Posterior cingulate gyrus (tissue), 11 donors: ENCODE data around the gene GSAP.
"Not testable (repeated sequence)": the region's sequence is repeated elsewhere in the genome, so short reads cannot be mapped to it uniquely, and the experiment has no call there.

ENCODE experiments used
- DNase-seq, 10 donors: peaks; one replicate each; pipeline versions ENCODE4 v3.0.0 to v3.0.0-alpha.2; 2020 to 2021; ENCODE audit warnings: mixed read lengths in 3 of 10
- intact Hi-C: fragments of 100-400 bp; cut with DNase I; formaldehyde crosslinking; loops from one replicate; pipeline ENCODE4 v1.15.1; 2023

GSAP gene

DNA sequence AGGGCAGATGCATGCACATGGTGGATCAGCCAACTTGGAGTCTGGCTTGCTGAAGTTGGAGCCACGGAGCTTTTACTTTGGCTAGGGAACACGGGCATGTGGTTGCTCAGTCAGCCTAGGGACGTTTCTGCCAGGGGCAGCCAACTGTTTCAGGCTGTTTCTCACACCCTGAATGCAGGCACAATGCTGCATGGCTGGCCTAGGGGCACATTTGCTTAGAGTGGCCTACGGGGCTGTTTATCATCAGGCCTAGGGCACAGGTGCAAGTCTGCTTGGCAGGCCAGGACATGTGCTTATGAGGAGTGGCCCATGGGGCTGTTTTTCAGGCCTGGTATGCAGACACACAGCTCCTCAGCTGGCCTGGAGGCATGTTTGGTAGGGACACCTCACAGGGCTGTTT, 107.4 kb downstream of the GSAP start:
- DNase-seq: no peak

DNA sequence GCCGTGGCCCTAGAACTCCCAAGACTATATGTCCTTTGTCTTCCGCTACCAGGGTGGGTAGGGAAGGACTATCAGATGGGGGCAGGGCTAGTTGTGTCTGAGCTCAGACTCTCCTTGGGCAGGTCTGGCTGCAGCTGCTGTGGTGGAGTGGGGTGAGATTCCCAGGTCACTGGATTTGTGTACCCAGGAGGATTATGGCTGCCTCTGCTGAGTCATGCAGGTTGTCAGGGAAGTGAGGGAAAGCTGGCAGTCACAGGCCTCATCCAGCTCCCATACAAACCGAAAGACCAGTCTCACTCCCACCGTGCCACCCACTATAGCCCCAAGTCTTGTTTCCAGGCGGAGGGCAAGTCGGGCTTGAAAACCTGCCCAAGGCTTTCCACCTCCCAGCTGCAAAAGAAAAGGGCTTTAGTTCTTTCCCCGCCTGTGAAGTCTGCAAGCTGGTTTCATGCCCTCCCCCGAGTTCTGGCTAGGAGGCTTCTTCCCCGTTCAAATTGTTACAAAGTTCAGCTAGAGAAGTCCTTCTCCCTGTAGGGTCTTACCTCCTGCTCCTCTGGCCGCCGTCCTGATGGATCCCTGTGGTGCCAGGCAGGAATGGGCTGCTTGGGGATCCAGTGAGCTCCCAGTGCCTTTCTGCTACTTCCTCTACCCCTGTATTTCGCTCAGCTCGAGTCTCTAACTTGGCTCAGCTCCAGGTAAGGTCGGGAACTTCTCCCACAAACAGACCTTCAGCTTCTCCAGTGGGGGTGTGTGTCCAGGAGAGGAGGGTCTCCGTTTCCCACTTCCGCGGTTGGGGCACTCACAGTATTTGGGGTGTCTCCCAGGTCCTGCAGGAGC, 109.7 kb downstream of the GSAP start:
- intact Hi-C loops: no loop called here
- no peak for DNase-seq

More for the DNA sequence above, 107.4 kb downstream of the GSAP start:
- intact Hi-C loops: no loop called here

- intact Hi-C loops: no loop called here
Measured at GRCh38 chr7:77295549-77295948, 120.6 kb downstream of the GSAP start.

DNA sequence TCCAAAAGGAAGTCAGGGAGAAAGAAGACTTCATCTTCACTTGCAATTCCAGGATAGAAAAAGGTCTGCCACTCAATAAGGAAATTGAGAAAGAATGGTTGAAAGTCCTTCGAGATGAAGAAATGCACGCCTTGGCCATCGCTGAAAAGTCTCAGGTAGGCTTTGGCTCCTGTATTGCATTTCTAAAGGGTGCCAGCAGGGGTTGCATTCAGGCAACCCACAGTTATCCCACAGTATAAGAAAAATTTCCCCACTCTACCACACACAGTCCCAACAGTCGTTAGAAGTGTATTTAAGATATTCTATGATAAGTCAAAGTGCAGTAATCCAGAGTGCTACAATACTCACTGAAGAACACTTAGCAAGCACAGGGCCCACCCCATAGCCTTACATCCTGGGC, 123.1 kb downstream of the GSAP start:
- intact Hi-C loops: no loop called here

More at GRCh38 chr7:77295549-77295948, 120.6 kb downstream of the GSAP start:
- no peak for DNase-seq

DNA sequence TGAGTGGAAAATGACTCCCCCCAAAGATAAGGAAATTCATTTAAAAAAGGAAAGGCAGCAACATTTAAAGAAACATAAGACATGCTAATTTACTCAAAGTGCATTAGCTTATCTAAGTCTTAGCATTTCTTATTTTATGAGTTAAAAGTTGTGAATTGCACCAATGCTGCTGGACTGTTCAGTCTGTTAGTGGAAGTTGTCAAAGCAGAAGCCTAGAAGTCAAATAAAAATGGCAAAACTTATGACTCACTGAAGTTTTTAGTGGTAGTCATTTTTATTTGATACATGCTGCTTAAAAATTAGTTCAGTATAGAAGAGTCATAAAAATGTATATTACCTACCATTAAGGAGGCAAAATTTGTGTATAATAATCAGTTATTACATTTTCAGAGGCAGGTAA, 125.7 kb downstream of the GSAP start:
- intact Hi-C loops: no loop called here
- no peak for DNase-seq

More for the DNA sequence above, 123.1 kb downstream of the GSAP start:
- DNase-seq: no peak

GRCh38 chr7:77289387-77289786, 126.8 kb downstream of the GSAP start:
- DNase-seq: no peak
- intact Hi-C loops: no loop called here

DNA sequence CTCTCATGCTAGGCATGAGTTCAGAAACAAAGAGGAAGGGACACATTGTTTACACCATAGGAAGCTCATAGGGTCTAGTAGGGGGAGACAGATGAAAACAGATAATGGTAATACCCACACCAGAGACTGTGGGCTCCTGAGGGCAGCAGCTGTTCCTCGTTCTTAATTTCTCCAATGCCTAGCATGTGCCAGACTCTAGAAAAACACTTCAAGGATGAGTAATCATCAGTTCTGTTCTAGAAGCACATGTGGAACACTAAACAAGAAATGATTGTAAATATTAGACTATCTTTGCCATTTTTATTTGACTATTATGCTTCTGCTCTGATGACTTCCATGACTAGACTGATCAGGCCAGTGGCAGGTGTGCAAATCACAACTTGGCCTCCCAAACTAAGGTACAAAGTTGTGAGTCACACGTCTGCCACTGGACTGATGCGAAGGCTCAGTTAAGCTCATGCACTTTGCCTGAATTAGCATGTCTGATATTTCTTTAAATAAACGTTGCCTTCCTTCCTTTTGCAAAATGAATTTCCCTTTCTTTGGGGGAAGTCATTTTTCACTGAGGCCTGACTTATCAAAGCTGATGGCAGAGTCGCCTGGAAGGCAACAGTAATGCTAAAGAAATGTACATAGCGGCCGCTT, 127.4 kb downstream of the GSAP start:
- intact Hi-C loops: no loop called here
- no peak for DNase-seq

GRCh38 chr7:77284616-77285015, 131.5 kb downstream of the GSAP start:
- DNase-seq: no peak
- intact Hi-C loops: no loop called here

DNA sequence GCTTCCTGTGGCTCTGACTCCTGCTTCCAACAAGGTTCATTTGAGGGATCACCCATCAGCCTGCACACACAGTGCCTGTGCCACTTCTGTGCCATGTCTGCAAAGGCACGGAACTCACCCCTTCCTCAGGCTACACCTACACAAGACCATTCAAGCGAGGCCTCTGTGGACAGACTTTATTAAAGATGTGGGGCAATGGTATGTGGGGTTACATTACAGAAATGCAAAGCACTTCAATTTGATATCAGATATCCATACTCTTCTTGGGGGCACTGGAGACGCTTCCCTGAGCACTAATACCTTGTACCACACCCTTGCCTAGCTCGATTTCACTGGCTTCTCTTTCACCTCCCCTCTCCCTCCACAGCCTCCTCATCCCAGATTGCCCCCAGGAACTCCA, 132.1 kb downstream of the GSAP start:
- DNase-seq: no peak
- intact Hi-C loops: no loop called here

GRCh38 chr7:77282897-77283296, 133.3 kb downstream of the GSAP start:
- intact Hi-C loops: no loop called here
- no peak for DNase-seq

DNA sequence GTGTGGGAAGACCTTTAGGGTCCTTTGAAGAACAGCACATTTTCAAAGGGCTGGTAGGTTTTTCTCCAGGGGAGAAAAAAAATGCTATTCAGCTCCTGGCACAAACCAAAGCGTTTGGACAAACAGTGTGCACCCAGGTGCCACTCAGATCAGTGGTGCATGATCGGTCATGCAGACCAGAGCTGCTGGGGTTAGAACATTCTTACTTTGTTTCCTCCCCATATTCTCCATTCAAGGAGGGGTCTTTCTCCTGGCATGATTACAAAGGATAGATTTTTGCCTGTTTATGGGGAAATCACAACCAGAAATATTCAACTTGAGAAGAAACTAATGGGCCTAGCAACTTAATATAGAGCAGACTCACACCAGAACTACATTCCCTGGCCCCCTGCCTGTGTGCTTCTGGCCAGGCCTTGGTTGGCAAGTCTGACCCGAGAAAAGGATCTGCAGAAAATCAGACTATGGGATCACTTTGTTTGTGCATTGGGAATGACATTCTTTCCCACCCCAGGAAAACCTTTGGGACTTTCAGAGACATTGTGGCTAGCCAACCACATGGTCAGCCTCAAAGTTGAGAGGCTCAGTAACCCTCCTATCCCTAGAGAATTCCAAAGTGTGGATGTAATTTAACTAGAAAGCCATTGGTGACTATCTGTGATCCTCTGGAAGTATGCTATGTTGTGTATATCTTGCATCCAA, 134.2 kb downstream of the GSAP start:
- no peak for DNase-seq
- intact Hi-C loops: no loop called here

- DNase-seq: no peak
- intact Hi-C loops: no loop called here
Measured at GRCh38 chr7:77276120-77276519, 140.0 kb downstream of the GSAP start.

GRCh38 chr7:77275663-77276062, 140.5 kb downstream of the GSAP start:
- intact Hi-C loops, DNase-seq: not testable (repeated sequence)

DNA sequence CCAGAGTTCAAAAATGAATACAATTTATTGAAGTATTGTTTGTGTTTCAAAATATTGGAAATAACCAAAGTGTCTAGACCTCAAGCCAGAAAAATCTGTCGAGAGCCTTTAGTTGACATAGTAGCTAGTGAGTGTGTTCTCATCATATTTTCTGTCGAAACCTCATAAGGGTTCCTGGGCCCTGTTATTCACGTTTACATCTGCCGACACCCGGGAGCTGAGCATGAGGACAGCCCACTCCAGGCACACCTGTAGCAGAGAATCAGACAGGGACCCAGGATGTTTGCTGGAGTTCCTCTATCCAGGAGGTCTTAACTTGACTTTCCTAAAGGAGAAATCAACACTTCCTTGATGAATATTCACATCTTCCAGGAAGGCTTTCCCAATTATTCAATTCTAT, 144.4 kb downstream of the GSAP start:
- DNase-seq: no peak
- intact Hi-C loops: no loop called here

DNA sequence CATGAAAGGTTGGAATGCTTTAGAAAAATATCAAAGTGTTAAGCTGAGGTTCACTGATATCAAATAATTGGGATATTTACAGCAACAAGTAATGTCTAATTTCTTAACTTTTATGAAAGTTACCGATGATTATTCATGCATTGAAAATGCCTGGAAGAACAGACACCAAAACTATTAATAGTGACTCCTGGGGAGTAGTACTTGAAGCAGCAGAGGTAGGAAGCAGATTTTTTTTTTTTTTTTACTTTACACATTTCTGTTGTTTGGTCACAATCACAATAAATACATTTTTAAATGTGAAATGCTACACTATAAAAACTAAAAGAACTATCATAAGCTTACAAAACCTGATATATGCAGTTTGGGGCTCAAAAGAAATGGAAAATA, 146.1 kb downstream of the GSAP start:
- intact Hi-C loops: no loop called here
- DNase-seq: no peak

DNA sequence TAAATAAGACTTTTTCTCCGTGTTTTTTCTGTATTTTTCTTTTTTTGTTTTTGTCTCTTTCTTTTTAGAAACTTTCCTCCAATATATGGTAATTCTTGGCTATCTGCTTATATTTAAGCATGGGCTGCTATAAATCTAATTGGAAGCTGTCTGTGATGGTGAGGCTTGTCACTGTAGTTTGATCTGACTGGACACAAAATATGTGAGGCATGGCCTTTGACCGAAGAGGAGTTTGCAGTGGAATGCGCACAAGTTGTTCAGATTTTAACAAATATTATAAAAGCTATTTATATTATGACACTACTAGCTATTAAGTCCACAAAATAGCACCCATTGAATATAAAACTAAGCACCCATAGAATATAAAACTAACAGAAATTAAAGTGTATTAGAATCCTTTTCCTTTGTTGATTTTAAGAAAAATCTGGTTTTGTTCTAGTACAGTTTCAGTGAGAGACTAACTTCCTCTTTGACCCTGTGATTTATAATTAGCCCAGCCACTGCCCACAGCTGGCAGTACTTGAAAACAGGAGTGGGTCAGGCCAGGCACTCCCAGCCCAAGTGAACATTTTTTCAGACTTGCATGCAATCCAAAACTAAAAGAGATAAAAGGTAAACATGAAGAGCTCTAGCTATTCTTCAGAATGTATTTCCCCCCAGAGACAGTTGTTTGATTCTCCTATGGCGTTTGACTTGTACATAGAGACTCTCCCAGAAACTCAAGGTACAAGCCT, 146.6 kb downstream of the GSAP start:
- DNase-seq: no peak
- intact Hi-C loops: no loop called here

GRCh38 chr7:77266291-77266794, 149.8 kb downstream of the GSAP start:
- no peak for DNase-seq
- intact Hi-C loops: no loop called here

- intact Hi-C loops: no loop called here
- DNase-seq: no peak
Measured at GRCh38 chr7:77265666-77266065, 150.5 kb downstream of the GSAP start.

GRCh38 chr7:77262316-77262715, 153.8 kb downstream of the GSAP start:
- intact Hi-C loops: no loop called here
- no peak for DNase-seq
